GM23248 (cell line): ENCODE measurements around the gene NXPH2.

Experiments
- EZH2 ChIP-seq: fragments of 200-600 bp; sonication (generic); IDR thresholded peaks from 2 replicates; pipeline ENCODE4 v1.6.1; 2018; ENCODE audit warnings: antibody characterized with exemption, mild to moderate bottlenecking; ENCODE audit not compliant: insufficient read depth, poor library complexity, severe bottlenecking
- EZH2phosphoT487 ChIP-seq: fragments of 200-600 bp; sonication (generic); IDR thresholded peaks from 2 replicates; pipeline ENCODE4 v1.6.1; 2018; ENCODE audit warnings: antibody characterized with exemption, moderate library complexity, mild to moderate bottlenecking, low read depth; ENCODE audit not compliant: insufficient read depth

- no peak for TF ChIP-seq EZH2
- TF ChIP-seq EZH2phosphoT487, result no peak
These were observed 76.9 kb downstream of the NXPH2 start for GRCh38 chr2:138703242-138703641.
